Measurements from ENCODE around the gene QSOX2.

Gene QSOX2

DNA sequence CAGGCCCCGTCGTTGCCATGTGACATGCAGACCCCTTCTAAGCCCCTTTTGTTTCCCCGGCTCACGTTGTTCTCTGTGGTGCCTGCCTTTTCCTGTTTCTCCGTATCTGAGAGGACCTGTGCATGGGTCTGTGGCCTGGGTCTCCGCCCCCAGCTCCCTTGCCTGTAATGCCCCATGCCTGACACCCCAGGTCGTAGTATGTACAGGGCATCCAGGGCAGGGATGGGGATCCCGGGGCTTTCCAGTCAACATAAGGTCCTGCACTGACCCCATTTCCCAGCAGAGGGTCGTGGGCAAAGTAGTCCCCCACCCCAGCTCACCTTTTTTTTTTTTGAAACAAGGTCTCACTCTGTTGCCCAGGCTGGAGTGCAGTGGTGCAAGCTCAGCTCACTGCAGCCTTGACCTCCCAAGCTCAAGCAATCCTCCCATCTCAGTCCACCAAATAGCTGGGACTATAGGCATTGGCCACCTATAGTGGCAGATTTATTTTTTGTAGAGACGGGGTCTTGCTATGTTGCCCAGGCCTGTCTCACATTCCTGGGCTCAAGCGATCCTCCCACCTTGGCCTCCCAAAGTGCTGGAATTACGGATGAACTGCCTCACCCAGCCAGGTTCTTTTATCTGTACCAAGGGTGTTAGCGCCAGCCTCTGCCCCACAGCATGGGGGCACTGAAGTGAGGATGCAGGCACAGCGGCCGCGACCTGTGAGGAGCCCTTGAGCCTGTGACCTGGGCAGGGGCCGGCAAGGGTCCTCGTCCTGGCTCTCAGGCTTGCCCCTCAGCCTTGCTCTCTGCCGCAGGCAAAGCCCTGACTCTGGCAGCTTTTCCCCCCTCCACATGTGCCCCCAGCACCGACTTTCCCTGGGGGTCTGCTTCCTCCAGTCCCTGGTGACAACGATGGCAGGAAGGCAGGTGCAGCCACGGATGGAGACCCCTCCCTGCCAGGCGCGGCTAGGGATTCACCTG is 19.1 kb upstream of the QSOX2 start:
- no peak for DNase-seq

DNA sequence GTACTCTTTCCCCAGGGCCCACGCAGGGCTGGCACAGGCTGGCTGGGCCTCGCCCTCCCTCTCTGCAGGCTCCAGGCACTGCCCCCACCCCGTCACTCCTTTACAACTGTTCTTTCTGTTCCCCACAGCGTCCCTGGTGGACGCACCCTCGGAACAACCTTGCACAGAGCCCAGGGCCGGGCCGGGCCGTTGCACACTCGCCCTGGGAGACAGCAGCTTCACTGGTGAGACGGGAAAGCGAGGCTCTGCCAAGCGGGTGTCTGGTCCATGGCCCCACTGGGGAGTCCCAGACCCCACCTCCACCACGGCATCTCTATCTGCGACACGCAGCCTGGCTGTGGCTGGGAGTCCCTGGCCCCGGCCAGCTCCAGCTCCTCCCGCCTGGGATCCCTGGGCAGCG is 18.4 kb upstream of the QSOX2 start:
- DNase-seq, result no peak

DNA sequence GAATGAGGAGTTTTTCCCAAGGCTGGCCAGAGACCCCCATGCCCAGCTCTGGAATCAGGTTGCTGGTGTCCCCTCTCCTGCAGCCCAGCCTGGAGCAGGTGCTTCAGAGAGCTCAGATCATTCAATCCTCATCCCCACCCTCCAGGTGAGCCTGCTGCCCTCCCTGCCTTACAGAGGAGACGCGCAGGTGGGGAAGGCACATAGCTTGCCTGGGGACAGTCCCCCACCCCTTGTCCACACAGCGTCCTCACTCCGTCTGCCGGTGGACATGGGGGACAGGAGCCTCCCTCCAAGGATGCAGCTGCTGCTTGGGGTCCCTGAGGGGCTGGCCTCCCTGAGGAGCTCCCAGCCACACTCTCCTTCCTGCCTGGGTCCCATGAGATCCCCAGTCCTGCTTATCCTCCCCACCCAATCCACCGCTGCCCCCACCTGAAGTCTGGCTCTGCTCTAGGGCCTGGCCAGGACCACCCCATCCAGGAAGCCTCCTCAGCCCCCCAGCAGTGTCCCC is 17.1 kb upstream of the QSOX2 start:
- no peak for DNase-seq

- DNase-seq, result no peak
Measured at GRCh38 chr9:136261686-136262430, 16.2 kb upstream of the QSOX2 start.

GRCh38 chr9:136260936-136261472 is 15.4 kb upstream of the QSOX2 start:
- DNase-seq, result no peak

DNA sequence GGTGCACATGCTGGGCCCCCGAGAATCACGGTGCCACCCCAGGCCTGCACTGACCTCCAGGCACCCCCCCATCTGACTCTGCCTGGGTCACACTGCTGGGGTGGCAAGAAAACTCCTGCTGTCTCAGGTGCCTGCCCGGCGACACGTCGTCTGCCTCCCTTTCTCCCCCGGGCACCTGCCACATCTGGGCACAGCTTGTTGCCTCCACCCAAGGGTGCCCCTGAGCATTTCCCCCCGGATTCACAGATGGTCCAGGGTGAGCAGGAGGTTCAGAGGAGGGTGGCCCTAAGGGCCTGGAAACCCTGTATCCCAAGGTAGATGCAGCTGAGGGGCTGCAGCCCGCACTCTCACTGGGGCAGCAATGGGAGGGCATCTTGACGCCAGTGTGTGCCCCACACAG is 14.9 kb upstream of the QSOX2 start:
- no peak for DNase-seq

DNA sequence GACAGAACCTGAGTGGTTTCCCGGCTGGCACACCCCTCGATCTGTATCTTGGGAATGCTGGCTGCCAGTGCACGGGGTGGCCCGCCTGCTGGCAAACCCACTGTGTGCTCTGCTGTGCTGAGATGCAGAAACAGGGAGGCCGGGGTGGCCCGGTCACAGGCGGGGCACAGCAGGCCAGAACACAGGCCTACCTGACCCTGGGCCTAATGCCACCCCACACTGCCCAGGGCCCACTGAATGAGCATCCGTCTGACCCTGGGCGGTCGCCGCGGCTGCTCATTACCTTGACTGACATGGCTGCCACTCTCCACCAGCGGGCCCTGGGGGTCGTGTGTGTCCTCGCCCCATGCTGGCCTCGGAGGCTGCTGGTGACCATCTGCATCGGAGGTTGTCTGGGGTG is 14.2 kb upstream of the QSOX2 start:
- no peak for DNase-seq

DNA sequence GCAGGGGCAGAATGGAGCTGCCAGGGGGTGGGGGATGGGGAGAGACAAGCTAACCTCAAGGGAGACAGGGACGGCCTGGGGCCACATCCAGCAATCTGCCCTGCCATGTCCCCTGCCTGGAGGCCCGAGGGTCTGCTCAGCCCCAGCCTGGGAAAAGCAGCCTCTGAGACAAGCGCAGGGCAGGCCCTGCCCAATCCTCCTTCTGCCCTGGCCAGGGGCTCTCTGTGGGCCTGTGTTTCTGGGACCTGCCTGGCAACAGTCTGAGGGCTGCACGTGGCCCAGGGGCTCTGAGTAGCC is 13.9 kb upstream of the QSOX2 start:
- no peak for DNase-seq

DNA sequence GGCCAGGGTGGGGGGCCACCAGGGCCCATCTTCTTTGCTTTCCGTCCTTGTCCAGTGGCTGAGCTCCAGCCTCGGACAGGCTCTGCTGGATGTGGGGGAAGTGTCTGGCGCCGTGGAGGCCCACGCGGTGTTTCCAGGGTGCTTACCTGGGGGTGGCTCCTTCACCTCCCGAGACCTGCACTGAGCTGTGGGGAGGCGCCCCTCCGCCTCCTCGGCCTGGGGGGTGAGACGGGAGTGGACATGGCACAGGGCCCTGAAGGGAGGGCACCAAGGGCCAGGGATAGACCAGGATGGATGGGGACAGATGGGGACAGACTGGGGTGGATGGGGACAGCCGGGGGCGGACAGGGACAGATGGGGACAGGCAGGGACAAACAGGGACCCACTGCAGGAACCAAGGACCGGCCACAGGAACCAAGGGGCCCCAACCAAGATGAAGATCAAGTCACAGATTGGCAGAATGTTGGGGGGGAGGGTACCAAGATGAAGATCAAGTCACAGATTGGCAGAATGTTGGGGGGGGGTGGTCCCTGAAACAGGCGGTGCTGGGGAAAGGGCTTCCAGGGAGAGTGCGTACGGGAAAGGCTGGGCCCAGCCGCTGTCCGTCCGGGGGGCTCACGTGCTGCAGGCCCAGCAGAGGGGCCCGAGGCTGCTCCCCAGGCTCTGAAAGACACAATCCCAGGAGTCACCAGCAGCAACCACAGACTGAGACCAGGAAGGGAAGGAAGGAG is 13.3 kb upstream of the QSOX2 start:
- no peak for DNase-seq

DNA sequence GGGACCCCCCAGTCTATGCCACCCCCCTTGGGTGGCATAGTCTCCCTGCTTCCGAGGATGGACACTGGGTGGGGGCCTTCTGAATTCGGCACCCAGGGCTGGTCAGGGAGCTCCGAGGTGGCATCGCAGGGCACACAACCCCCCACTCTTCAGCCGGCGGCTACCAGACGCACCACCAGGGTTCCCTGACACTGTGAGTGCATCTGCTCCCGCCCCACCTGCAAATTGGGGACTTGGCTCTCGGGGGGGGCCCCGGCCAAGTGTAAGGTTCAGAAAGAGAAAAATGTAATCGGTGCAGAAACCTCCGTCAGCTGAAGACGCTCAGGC is 12.7 kb upstream of the QSOX2 start:
- no peak for DNase-seq

GRCh38 chr9:136257381-136258298 is 12.0 kb upstream of the QSOX2 start:
- DNase-seq, result no peak

GRCh38 chr9:136255896-136256890 is 10.6 kb upstream of the QSOX2 start:
- no peak for DNase-seq

- no peak for DNase-seq
Measured at GRCh38 chr9:136255166-136255538, 9.5 kb upstream of the QSOX2 start.

- DNase-seq, result no peak
Measured at GRCh38 chr9:136254381-136255165, 9.0 kb upstream of the QSOX2 start.

DNA sequence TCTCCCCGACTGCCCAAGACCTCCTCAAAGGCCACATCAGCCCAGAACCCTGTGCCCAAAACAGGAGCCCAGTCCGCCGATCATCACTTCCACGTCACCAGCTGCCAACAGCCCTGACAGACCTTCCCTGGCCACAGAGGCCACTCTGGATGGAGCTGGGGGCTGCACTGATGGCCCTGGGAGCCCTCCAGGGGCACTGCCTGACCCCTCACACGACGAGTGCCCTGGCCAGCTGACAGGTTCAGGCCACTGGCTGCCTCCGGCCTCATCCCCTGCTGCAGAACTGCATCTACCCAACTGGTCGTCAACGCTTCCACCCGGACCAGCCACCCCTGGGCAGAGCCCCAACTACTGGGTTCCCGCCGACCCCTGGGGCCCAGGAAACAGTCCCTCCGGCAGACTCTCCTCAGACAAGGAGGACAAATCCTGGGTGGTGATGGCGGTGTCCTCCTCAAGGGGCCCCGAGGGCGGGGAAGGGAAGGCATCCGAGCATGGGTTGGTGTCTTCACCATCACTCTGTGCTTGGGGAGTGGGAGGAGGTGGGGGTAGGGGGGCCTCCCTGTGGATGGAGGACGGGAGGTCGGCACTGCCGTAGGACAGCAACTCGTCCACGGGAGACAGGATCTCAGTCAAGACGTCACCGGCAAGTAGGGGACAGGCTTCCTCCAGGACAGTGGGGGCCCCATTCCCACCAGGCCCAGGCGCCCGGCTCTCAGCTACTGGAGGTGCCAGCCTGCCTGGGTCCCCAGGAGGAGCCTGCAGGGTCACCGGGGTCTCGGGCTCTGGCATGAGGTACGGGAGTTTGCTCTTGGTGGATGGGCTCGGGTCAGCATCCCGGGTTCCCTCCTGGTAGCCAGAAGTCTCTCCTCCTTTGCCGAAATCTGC is 7.9 kb upstream of the QSOX2 start:
- no peak for DNase-seq

- DNase-seq, result no peak
Measured at GRCh38 chr9:136252846-136253245, 7.2 kb upstream of the QSOX2 start.

DNA sequence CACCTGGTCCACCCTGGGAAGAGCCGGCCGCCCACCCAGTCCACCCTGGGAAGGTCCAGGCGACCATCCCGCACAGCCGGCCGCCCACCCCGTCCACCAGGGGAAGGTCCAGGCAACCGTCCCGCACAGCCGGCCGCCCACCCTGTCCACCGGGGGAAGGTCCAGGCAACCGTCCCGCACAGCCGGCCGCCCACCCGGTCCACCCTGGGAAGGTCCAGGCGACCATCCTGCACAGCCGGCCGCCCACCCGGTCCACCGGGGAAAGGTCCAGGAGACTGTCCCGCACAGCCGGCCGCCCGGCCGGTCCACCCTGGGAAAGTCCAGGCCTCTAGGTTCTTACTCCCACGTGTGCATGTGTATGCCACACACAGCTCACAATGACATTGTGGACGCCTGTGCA is 6.7 kb upstream of the QSOX2 start:
- DNase-seq, result no peak

GRCh38 chr9:136251264-136252115 is 5.9 kb upstream of the QSOX2 start:
- DNase-seq, result no peak
